Ovary (tissue), 3 donors: Measurements from ENCODE around the gene ZNF514.

Source experiments
- EP300 ChIP-seq: sonication (generic); formaldehyde crosslinking; IDR thresholded peaks from one replicate; pipeline ENCODE4 v1.6.1; 2017; ENCODE audit warnings: antibody characterized with exemption
- POLR2A ChIP-seq: fragments of 450-650 bp; IDR thresholded peaks from one replicate; pipeline ENCODE4 v1.6.1; 2017; ENCODE audit warnings: antibody characterized with exemption, mild to moderate bottlenecking, moderate library complexity
- TF ChIP-seq, protein P1 (sequence below), 3 donors: fragments of 450-650 bp in 2 of 3; fragments of 200-600 bp in 1 of 3; IDR thresholded peaks; one replicate each; pipeline versions ENCODE4 v1.5.1 to v1.8.0; 2016 to 2022; ENCODE audit warnings: antibody characterized with exemption in 3 of 3, mild to moderate bottlenecking in 1 of 3
- donor health status: DM: no; HTN: no; CAD: no.

DNA sequence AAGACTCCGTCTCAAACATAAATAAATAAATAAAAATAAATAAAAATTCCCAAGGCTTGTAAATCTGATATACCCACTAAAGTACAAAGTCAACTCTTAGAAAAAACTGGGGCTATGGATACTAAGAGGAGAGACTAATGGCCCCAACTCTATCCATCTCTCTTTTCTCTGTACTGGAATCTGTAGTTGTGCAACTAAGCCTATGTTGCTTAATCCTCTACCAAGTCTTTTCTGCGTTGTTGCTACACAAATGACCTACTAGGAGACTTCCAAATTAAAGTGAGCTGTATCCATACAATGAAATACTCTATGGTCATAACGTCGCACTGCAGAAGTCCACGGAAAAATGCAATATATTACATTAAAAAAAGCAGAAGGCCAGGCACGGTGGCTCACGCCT, 46.2 kb downstream of the ZNF514 start:
- no peak for TF ChIP-seq POLR2A
- TF ChIP-seq, protein P1, sequence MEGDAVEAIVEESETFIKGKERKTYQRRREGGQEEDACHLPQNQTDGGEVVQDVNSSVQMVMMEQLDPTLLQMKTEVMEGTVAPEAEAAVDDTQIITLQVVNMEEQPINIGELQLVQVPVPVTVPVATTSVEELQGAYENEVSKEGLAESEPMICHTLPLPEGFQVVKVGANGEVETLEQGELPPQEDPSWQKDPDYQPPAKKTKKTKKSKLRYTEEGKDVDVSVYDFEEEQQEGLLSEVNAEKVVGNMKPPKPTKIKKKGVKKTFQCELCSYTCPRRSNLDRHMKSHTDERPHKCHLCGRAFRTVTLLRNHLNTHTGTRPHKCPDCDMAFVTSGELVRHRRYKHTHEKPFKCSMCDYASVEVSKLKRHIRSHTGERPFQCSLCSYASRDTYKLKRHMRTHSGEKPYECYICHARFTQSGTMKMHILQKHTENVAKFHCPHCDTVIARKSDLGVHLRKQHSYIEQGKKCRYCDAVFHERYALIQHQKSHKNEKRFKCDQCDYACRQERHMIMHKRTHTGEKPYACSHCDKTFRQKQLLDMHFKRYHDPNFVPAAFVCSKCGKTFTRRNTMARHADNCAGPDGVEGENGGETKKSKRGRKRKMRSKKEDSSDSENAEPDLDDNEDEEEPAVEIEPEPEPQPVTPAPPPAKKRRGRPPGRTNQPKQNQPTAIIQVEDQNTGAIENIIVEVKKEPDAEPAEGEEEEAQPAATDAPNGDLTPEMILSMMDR (IDR thresholded peaks at IDR 0.05), result no peak
- no peak for TF ChIP-seq EP300
